Colon (tissue), 2 donors: ENCODE data around the gene MRPS6.

Experiments used
- FAIRE-seq: peaks from 2 replicates; lab custom pipeline; 2012; peaks lifted over from hg19 to GRCh38; lab: Jason Lieb, UNC
- donor health status: control.
- donor health status: control.

MRPS6 gene

DNA sequence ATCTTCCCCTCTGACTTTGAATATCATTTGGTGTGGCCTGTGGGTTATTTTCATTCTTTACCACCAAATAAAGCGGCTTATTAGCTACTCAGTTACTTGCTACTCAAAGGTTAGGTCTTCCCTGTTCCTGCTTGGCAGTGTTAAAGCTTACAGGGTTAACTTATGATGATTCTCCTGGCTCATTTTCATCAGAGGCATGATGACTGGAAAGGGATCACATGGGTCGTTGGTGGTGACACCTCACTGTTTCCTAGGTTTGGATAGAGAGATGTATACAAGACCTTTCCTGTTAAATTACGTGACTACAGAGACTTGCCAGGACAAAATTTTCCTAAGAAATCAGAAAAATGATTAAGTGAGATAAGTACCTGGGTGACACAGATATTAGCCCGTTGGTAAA lies 27.4 kb downstream of the MRPS6 start:
- no peak for FAIRE-seq

DNA sequence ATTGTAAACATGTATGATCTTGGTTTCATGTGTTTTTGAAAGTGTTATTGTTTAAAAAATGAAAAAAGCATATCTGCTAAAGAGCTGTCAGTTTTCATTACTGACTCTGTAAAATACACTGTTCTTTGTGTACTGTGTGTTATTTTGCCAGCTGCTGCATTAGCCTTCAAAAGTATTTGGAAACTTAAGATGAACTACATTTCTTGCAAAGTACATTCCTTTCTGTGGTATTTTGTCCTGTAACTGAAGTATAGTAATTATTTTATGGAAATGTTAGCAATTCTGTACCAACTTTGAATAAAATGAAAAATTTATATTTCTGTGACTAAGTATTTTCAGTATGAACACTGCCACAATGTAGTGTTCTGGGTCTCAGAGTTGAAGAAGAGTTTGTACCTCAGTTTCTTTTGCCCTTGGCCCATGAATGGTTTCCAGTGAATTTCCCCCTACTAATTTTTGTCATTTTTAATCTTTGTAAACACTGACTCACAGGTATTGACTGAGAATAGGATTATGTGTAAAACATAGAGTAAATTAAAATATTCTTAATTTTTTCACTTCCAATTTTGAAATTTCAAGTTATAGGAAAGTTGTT lies 32.7 kb downstream of the MRPS6 start:
- FAIRE-seq, result no peak

DNA sequence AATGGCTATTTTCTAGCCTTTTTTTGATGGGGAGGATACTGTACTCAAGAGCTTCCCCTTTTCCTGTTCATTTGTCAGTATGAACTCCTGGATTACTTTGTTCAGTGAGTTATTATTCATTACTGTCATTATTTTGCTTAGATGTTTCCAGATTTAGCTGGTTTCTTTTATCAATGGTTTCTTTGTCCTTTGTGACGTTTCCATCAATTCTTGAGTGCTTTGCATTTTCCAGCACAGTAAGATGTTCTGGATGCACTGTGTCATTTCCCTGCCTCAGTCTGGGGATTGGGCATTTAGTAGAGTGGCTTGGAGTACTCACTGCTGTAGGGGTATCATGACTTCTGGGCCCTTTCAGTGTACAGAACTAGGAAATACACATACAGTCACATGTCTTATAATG lies 34.2 kb downstream of the MRPS6 start:
- no peak for FAIRE-seq

DNA sequence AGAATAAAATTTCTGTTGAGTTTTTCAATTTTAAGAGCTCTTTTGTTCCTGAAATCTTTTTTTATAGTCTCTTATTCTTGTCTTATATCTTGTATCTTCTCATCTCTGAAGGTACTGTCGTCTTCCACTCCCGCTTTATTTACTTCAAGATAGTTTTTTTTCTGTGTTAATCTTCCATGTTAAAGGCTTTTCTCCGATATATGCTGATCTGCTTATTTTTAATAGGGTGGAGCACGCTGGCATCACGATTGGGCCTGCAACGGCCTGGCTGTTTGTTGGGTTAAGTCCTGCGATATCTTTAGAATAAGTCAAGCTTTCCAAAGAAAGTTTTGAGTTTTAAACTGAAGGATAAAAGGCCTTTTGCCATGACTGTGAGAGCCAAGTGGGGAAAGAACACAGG lies 35.7 kb downstream of the MRPS6 start:
- no peak for FAIRE-seq

DNA sequence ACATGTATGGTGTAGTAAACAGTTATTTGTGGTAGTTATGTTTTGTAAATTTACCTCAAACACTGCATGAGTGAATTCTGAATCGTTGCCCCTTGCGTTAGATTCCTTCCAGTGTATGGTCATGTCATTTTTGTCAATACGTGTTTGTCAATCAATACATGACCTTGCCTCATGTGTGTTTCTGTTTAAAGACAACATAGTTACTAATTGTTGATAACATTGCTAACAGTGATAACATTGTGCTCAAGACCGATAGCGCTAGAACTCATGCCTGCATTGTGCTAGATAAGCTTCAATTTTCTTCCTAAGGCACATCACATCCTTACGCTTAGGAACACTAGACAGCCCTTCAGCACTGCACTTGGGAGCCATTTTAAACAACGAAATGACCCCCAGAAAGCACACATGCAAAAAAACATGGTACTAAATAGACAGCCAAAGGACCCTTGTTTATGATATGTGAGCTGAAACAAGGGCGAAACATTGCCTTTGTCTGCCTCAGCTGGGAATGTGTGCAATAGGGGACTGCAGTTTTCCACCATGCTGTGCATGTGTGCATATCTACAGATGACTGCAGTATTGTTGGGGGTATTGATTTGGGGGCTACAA lies 37.3 kb downstream of the MRPS6 start:
- no peak for FAIRE-seq

DNA sequence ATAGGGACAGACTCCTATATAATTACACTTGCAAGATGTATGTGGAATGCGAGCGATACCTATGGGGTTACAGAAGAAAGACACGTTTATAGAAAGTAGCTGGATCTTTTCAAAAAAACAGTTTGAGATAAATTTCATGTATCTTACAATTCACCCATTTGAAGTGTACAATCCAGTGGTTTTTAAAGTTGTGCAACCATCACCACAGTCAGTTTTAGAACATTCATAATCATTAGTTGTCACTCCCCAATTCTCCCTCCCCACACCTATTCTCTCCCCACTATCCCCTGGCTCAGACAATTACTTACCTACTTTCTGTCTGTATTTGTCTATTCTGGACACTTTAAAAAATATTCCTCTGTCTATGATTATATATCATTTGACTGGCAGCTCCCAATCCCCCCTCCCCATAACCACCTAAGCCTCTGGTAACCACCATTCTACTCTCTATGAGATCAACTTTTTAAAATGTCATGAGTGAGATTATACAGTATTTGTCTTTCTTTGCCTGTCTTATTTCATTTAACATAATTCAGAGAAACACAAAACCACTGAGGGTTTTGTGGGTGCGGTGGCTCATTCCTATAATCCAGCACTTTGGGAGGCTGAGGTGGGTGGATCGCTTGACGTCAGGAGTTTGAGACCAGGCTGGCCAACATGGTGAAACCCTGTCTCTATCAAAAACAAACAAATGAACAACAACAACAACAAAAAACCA lies 39.1 kb downstream of the MRPS6 start:
- no peak for FAIRE-seq

DNA sequence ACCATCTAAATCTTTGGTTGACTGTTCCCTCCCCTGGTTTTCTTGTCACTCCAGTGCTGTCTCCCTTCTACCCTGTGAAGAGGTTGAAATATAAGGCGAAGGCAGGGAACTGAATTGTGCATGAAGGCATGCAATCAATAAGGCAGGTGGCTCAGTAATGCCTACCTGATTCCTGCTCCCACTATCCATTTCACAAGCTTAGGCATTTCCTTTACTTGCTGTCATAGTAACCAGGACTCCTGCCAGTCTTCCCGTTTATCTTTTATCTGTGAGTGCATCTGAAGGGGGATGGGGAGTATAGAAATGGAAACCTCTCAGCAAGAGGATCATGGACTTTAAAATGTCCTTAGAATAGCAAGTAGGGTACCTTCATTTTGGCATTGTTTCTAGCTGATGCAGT lies 40.5 kb downstream of the MRPS6 start:
- no peak for FAIRE-seq

DNA sequence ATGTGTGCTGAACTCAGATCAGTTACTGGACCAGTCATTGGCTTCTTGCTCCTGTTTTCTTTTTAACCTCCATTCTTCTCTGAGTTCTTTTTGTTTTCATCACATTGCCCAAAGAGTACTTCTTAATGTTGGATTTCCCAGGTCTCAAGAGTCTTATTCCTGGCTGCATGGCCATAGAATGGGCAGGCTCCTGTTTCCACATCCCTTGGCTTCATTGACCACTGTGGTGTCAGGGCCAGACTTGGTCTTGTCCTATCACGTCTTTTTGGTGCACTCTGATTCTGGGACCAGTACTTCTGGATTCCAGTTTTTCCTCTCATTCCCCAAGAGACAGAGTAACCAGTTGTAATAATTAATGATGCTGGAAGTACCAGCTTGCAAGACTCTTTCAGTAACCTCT lies 41.8 kb downstream of the MRPS6 start:
- no peak for FAIRE-seq

DNA sequence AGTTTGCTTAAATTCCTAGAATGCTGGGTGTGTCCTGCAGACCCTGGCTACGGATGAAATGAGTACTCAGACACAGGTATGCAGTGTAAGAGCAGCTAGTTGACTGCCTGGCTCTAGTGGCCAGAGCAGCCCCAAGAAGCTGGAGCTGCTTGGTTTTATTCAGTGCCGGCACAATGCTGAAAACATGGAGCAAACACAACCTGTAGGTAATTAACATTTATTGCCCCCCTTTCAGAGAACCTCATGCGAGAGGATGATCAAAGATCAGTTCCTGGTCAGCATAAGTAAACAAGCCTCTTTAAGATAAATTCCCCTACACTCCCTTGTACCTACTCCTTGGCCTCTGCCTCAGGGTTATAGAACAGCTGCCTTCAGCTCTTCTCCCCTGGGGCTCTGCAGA lies 43.2 kb downstream of the MRPS6 start:
- no peak for FAIRE-seq

DNA sequence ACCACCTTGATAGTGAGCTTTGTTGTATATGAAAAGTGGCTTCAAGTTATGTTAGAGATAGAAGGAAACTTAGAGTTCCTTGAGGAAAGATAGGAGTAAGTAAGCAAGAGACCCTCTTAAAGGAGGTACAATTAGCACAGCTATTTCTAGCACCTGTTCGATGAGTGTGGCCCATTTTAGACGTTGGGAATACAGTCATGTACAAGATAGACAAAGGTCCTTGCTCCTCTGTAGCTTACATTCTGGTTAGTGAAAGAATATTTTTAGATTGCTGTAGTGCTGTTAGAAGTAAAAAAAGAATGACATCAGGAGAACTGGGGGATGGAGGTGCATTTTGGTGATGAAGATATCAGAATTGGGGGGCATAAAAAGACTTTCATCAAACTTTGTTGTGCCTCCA lies 47.5 kb downstream of the MRPS6 start:
- no peak for FAIRE-seq

DNA sequence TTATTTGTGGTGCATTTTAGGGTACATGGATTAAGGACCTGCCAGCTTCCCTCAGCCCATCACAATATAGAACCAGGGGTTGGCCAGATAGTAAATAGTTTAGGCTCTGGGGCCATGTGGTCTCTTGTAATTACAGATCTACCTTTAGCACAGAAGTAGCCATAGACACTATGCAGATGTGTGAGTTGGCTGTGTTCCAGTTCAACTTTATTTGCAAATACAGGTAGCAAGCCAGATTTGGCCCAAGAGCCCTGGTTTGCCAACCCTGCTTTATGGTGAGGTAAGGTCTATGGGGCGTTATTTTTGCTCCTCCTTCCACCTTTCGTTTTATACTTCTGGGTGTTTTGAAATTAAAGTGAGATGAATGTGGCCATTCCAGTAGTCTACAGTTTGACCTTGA lies 48.7 kb downstream of the MRPS6 start:
- no peak for FAIRE-seq

DNA sequence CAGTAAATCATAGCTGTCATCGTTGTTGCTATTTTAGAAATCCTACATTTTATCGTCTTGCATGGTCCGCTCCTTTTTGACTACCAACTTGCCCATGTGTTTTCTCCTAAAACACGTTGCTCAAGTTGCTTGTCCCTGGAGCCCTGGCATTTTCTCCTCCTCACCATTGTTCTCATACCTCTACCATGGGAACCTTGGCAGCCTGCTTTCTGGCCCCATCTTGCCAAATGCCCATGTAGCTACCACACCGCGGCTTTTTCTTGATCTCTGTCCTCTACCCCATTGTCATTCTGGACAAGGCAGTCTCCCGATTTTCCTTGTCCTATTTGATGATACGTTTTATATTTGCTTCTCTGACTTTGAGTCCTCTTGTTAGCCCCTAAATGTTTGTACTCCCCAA lies 50.2 kb downstream of the MRPS6 start:
- no peak for FAIRE-seq

DNA sequence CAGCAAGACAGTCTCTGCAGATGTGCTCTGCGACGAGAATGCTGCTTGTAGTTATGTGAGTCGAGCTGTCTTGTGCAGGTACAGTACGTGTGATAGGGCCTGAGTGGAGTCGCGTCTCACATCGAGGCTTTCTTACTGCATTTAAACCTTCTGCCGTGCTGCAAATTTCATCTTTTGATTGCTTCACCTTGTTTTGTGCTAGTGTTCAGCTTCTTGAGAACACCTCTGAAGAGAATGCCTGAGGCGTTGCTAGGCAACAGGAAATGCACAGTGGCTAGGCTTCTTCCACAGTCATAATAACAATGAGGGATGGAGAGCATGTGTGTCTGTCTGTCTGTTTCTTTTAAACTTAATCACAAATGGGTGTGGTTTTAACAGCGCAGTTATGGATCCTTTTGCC lies 52.9 kb downstream of the MRPS6 start:
- no peak for FAIRE-seq

DNA sequence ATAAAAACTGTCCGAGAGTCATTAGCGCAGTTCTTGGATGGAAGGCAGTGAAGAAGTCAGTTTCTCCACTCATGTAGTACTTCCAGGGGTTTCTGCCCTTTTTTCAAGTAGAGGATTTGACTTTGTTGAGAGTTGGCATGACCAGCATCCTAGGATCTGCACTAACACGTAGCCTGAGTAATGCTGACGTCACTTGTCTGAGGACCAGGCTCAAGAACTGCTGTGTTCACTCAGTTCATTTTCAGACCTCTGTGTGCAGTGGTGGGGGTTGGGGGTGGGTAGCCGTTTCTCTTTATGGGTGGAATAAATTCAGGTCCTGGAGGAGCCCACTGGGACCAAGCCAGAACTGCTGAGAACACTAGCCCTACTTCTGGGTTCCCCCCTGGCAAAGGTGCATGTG lies 53.3 kb downstream of the MRPS6 start:
- no peak for FAIRE-seq

DNA sequence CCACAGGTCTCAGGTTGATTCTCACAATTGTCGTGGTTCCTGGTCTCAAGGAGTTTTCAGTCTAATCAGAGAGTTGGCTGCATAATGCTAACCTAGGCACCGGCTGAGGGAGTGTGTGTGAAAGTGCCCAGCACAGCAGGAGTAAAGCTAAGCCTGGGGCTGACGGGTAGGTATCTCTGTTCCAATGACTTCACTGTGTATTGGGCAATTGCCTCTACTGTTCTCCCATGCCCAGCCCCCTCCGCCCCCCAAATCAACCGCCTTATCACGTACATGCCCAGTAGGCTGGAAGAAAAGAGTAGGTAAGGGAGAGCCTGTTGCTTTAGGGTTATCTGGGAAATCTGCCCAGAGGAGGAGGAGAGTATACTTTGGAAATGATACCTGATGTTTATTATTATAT lies 54.7 kb downstream of the MRPS6 start:
- no peak for FAIRE-seq

DNA sequence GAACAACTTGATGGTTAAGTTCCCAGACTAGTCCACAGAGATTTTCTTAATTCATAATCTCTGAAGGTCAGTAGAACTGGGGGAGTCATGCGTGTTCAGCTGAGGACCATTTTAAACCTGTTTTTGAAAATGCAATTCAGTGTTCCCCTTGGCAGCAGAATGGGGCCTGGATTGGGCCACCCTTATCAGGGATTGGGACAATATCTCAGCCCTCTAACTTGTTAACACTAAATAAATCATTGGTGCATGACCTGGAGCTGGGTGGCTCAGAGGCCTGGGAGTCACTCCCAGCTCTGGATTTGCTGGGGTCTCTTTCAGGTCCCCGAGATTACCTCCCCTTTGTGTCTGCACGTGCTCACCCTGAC lies 55.3 kb downstream of the MRPS6 start:
- no peak for FAIRE-seq

DNA sequence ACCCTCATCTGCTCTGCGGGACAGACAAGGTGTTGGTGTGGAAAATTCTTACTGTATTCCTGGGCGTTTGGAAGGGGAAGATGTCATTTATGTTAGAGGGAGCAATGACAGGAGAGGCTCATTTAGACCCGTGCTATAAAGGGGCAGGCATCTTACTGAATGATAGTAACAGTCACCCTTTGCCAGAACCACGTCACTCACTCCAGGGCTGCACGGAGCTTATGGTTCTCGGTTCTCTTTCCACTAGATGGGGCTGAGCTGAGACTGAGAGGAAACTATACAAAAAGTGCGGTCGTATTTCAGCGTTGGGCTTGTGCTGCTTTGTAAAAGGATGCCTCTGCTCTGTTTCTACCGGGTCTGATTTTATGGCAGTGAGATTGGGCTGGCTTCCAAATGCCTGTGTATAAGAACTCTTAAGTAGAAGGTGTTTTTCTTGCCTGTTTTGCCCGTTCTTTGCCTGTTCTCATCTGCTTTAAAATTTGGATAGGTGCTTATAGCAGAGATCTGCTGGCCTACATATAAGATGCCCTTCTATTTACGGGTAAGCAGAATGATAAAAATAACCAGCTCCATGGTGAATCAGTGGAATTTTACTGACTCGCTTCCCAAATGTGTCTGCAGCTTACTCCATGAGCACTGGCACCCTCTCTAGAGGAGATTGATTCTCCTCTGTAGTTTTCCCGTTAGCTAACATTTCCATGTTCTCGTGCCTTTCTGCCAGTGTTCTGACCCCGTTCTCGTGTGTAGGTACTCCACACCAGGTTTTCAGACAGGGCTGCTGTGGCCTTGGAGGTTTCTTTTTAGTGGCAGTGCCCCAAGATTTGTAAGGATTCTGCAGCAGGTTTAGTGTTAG lies 55.9 kb downstream of the MRPS6 start:
- no peak for FAIRE-seq

DNA sequence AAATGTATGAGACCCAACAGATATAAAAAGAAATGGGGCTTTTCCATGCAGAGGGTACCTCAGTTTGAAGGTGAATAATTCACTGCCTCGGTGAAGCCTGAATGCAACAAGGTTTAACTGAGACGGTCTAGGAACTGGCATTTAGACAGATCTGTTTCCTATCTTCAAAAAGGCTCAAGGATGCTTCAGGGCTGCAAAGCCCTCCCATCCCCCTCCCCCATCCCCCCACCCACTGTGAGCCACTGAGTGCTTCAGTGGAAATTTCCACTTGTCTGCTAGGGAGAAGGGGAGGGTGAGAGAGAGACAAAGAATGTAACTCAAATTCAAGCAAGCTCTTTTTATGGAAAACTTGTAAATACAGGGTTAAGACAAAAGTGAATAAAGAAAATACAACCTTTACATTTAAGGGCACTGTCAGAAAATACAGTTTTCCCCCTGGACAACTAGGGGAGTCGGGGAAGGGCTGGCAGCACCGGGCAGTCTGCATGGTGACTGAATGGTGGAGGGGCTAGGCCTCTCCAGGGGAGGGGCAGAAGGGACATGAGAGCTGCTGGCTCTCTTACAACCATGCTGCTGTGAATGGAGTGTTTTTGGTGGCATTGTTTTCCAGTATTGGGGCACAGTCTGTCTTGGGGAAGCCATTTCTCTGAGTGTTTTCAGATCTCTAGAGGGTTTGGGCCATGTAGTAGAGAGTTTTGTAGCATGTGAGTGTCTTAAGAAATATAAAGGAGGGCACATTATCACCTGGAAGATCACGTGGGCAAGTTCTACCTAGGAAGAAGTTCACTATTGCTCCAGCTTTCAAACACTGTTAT lies 56.7 kb downstream of the MRPS6 start:
- FAIRE-seq, result no peak

DNA sequence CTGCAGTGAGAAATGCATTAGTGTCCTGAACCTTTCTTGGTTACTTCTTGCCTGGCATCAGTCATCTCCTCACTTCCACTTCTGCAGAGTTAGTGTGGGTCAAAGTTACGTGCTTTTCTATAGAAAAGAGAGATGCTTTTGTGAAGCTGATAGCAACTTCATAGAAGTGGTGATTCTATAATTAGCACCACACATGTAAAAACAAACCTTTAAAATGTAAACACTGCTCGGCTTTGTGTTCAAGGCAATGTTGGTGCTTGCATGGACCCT lies 57.3 kb downstream of the MRPS6 start:
- FAIRE-seq, result no peak

DNA sequence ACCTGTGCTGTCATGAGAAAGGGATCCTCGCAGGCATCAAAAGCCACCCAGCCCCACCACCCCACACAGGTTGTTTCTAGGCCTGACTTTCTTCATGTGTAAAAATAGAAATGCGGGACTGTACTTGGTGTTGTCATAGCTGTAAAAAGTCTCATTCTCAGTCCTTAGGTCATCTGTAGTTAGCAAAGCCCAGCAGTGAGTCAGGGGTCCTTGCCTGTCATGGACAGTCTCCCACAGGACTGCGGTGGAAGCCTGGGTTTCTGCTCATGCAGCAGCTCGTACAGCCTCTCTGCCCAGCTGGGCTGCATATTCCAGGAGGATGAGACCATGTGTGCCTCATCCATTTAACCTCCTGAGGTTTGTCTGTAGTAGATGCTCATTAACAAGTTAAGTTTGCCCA lies 58.2 kb downstream of the MRPS6 start:
- FAIRE-seq, result no peak

DNA sequence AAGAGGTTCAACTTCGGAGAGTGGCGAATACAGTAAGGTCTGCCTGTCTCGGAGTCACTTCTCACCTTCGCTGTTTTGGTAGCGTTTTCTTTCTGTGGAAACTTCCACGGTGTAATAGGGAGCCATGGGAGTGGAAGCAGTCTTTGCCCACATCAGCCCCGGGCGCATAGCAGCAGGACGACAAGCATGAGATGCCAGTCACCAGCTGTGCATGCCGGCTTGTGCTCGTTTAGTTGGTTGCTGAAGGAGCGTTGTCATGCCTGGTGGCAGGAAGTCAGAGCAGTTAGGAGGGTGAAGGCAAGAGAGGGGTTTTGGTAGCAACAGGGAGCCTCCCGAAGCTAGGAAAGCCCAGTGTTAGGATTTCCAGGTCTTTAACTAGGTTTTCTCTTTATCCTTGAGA lies 58.8 kb downstream of the MRPS6 start:
- no peak for FAIRE-seq

DNA sequence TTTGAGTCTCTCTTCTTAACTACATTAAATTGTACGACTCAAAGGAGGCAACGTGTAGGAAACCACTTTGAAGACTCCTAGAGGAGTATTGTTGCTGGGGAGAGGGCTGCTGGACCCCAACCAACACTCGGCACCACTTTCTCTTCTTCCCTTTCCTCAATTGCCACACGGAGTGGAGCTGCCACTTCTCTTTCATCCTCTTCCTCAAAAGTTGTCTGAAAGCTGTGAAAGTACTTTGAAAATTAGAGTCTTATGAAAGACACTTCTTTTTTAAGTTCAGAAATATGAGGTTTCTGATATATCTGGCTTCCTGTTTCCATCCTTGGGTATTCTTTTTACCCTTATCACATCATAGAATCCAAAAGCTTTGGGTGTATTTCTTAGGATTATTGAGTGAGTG lies 59.5 kb downstream of the MRPS6 start:
- FAIRE-seq, result no peak

DNA sequence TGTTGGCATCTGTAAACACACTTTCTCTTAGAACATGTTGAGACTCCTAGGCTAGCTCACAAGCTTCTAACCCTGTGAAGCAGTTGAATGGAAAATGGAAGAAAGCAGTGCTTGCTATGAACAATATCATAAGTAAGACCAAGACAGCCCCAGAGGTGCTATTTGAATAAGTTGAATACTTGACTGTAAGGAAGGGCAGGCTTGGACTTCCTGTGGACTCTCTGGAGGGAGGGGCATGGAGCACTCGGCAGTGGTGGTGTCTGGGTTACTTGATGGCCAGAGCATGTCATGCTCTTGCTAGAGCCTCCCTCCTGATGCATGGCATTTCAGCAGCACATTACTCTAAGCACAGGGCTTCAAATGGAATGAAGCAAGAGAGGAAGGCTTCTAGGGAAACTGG lies 60.0 kb downstream of the MRPS6 start:
- no peak for FAIRE-seq
